Peyer's patch (tissue), 4 donors: ENCODE measurements around the gene UGT1A10.

Experiments used
- CTCF ChIP-seq, 6 experiments: fragments of 450-650 bp in 4 of 6; fragments of 200-600 bp in 2 of 6; sonication (generic) in 1 of 6; IDR thresholded peaks; one replicate each; pipeline ENCODE4 v1.5.1; 2017 to 2019; ENCODE audit warnings: antibody characterized with exemption in 6 of 6, mild to moderate bottlenecking in 3 of 6, moderate library complexity in 1 of 6
- POLR2A ChIP-seq, 2 donors: fragments of 450-650 bp; IDR thresholded peaks; one replicate each; pipeline ENCODE4 v1.5.1; 2017; ENCODE audit warnings: antibody characterized with exemption in 2 of 2, mild to moderate bottlenecking in 2 of 2, moderate library complexity in 2 of 2

DNA sequence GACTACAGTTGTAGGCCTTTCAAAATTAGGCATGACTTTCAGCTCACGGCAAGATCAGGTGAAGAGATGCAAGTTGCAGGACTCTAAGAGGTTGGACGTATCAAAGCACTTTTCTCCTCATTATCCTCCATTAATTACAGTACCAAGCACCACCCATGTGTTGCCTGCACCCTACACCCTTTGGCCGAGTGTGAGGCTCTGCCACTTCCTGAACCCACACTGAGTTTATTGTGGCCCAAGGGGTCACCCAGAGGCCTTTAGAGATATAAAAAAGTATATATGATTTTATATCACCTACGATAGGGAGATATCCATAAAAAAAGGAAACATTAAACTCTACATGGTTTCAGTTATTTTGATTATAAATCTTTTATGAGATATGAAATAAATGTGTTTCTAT, 16.0 kb upstream of the UGT1A10 start:
- TF ChIP-seq POLR2A (IDR thresholded peaks at IDR 0.05) (no peak), CTCF (IDR thresholded peaks at IDR 0.05) (no peak)
